Kidney capillary endothelial cell (primary cell): Measurements from ENCODE around the gene STX12.
"Not testable (repeated sequence)": the region's sequence is repeated elsewhere in the genome, so short reads cannot be mapped to it uniquely, and the experiment has no call there.

ENCODE experiments used
- DNase-seq: peaks from one replicate; pipeline ENCODE4 v3.0.0-alpha.2; 2018; ENCODE audit warnings: low spot score

The STX12 gene

GRCh38 chr1:27868932-27869718 is 96.1 kb downstream of the STX12 start:
- no peak for DNase-seq

- no peak for DNase-seq
Observed at GRCh38 chr1:27869719-27870085, 96.7 kb downstream of the STX12 start.

- not testable (repeated sequence) for DNase-seq
Observed at GRCh38 chr1:27871076-27871475, 98.1 kb downstream of the STX12 start.

GRCh38 chr1:27872059-27872801 is 99.2 kb downstream of the STX12 start, which contains the start of gene THEMIS2:
THEMIS2 (plus strand) TSS chr1:27872544; CDS start chr1:27872572, 28 bp downstream.
- DNase-seq, result no peak

GRCh38 chr1:27872802-27873551 is 100.0 kb downstream of the STX12 start:
- DNase-seq, result no peak

- no peak for DNase-seq
Observed at GRCh38 chr1:27873671-27874384, 100.8 kb downstream of the STX12 start.
